Coronary artery (tissue), 2 donors: ENCODE data around the gene KNOP1.

Experiments
- DNase-seq: peaks from one replicate; pipeline ENCODE4 v3.0.0-alpha.2; 2017; ENCODE audit warnings: low spot score
- H3K27ac ChIP-seq, 2 donors: fragments of 200-600 bp; sonication (generic); one replicate each; pipeline ENCODE4 v1.5.1; 2016 to 2019
- H3K4me3 ChIP-seq: fragments of 200-600 bp; sonication (generic); 2 replicates; pipeline ENCODE4 v1.5.1; 2016; ENCODE audit warnings: mild to moderate bottlenecking, moderate library complexity
- CTCF ChIP-seq: fragments of 200-600 bp; sonication (generic); IDR thresholded peaks from one replicate; pipeline ENCODE4 v1.5.1; 2019; ENCODE audit warnings: antibody characterized with exemption

KNOP1 gene

GRCh38 chr16:19712418-19713058 lies 5.5 kb downstream of the KNOP1 start:
- no peak overlapping the region for H3K27ac ChIP-seq
- no peak overlapping the region for H3K4me3 ChIP-seq
- no peak for TF ChIP-seq CTCF
- no peak for DNase-seq

- Histone ChIP-seq H3K27ac (no peak overlapping the region), H3K4me3 (no peak overlapping the region)
- no peak for DNase-seq
- TF ChIP-seq CTCF = no peak
Observed at GRCh38 chr16:19711643-19712042, 6.4 kb downstream of the KNOP1 start.

- no peak for DNase-seq
- TF ChIP-seq CTCF = no peak
- no peak overlapping the region for H3K4me3 ChIP-seq
- H3K27ac ChIP-seq = no peak overlapping the region
Observed at GRCh38 chr16:19710991-19711545, 7.0 kb downstream of the KNOP1 start.

GRCh38 chr16:19710191-19710908 lies 7.7 kb downstream of the KNOP1 start:
- no peak for TF ChIP-seq CTCF
- Histone ChIP-seq H3K27ac (no peak overlapping the region), H3K4me3 (no peak overlapping the region)

GRCh38 chr16:19709381-19710136 lies 8.5 kb downstream of the KNOP1 start:
- no peak for TF ChIP-seq CTCF
- Histone ChIP-seq H3K27ac (no peak overlapping the region), H3K4me3 (no peak overlapping the region)
- DNase-seq = no peak

More at GRCh38 chr16:19710191-19710908, 7.7 kb downstream of the KNOP1 start:
- DNase-seq = no peak

GRCh38 chr16:19708296-19709205 lies 9.5 kb downstream of the KNOP1 start:
- no peak overlapping the region for H3K4me3 ChIP-seq
- H3K27ac ChIP-seq = no peak overlapping the region
- TF ChIP-seq CTCF = no peak
- no peak for DNase-seq
